ENCODE results near the gene CSNK1G3. TPM values are rescaled to one million over a fixed set of nuclear protein-coding genes. Genes with fewer than 3 reads are reported as not detected.
"Not testable (repeated sequence)": the region's sequence is repeated elsewhere in the genome, so short reads cannot be mapped to it uniquely, and the experiment has no call there.

Gene CSNK1G3
- total RNA-seq, 2 donors from 2014 or later, result 56.2 to 58.5 TPM

DNA sequence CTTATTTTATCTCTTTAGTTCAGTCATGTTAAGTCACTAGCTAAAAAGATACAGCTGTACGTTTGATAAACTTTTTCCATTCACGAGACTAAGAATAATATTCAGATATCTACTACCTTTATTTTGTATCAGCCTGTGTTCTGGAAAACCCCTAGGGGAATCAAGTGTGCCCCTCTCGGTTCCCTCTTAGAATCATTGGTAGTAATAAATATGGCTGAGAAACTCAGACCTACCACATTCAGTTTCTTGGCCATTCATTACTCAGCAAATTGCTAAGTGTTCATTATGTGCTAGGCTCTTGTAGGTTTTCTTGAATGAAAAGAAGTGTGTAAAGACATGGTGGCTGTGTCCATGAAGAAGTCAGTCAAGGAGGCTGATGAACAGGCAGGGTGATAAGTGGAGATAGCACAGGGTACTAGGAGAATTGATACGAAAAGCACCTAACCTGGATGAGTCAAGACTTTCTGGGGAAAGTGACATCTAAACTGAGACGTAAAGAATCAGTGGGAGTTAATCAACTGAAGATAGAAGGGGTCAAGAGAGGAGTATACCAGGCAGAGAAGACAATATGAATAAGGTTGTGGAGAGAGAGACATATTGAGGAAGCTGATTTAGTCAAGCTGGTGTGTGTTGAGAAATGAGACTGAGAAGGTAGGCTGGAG lies 86.2 kb downstream of the CSNK1G3 start:
- Mint-ChIP-seq H3K9me3 (no peaks in the 10 kb centered on the region), H3K27ac (no peak overlapping the region), H3K4me1 (ENCODE audit: low read depth) (peaks cover 8% of the 10 kb centered on the region), H3K4me3 (no peak overlapping the region), H3K36me3 (ENCODE audit: insufficient read depth in 2 of 2) (peaks cover 2 to 5% of the 10 kb centered on the region in 2 donors), H3K27me3 (ENCODE audit: low read depth) (no peaks in the 10 kb centered on the region)
- DNase-seq, result no peak
- ATAC-seq (replicated peaks in 1 of 2), result peak; percentile 27 to 56

DNA sequence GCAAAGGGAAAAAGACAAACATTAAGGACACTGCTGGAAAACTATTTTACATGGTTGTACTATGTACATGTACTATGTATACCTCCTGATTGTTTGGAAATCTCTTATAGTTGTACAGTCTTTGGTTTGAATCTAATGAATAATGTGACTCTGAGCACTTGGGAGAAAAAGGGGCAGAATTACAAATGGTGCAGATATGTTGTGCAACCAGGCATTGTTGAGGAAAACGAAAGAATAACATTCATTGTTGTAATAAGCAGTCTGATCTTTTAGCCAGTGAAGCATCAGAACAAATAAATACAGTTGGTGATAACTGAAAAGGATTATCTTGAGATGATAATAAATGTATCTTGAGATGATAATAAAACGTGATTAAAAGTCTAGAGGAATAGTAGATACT lies 87.2 kb downstream of the CSNK1G3 start:
- ATAC-seq (replicated peaks in 1 of 2), result no peak
- Mint-ChIP-seq H3K9me3 (no peaks in the 10 kb centered on the region), H3K4me1 (ENCODE audit: low read depth) (peaks cover 8% of the 10 kb centered on the region), H3K27ac (no peak overlapping the region), H3K27me3 (ENCODE audit: low read depth) (no peaks in the 10 kb centered on the region), H3K36me3 (ENCODE audit: insufficient read depth in 2 of 2) (peaks cover 2 to 5% of the 10 kb centered on the region in 2 donors), H3K4me3 (no peak overlapping the region)
- no peak for DNase-seq

DNA sequence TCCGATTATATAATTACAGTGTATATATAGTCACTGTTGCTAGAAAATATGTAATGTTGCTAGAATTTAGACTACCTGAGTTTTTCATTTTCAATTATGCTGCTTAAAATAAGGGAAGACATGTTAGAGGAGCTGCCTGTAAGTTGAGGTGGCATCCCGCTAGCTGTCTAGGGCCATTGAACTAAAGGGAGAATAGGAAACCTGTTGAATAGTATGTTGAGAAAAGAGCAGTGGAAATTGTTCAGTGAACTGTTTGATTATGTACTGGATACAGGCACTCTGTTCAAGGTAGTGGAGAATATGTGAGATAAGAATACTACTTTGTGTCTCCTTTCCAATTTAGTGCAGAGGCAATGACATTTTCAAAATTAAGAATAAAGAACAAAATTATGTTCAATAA lies 89.6 kb downstream of the CSNK1G3 start:
- H3K27ac Mint-ChIP-seq, result no peak overlapping the region
- H3K4me3 Mint-ChIP-seq, result no peak overlapping the region
- H3K4me1 Mint-ChIP-seq (ENCODE audit: low read depth), result peaks cover 8% of the 10 kb centered on the region
- H3K9me3 Mint-ChIP-seq, result no peaks in the 10 kb centered on the region
- ATAC-seq (replicated peaks in 1 of 2) (no peak), DNase-seq (no peak)
- H3K36me3 Mint-ChIP-seq (ENCODE audit: insufficient read depth in 2 of 2), result peaks cover 2 to 5% of the 10 kb centered on the region in 2 donors
- no peaks in the 10 kb centered on the region for H3K27me3 Mint-ChIP-seq (ENCODE audit: low read depth)

DNA sequence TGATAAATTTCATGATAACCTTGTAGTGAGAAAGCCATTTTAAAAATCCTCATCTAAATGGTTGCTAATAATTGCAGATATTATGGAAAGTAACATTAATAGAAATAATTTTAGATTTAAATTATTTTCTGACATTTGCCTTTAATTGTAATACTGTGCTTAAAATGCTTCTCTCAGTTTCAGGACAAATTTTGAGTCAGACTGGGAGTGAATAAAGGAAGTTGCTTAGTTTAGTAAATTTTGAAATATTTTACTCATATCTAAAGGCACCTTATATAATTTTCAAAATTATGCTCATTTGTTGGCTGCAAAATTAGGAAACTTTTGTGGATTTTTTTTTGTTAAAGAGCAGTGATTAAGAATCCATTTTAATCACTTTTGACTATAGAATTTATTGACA lies 93.8 kb downstream of the CSNK1G3 start:
- DNase-seq (no peak), ATAC-seq (replicated peaks in 1 of 2) (no peak)
- Mint-ChIP-seq H3K9me3 (no peaks in the 10 kb centered on the region), H3K36me3 (ENCODE audit: insufficient read depth in 2 of 2) (peaks cover 0 to 4% of the 10 kb centered on the region in 2 donors), H3K27me3 (ENCODE audit: low read depth) (no peaks in the 10 kb centered on the region), H3K4me1 (ENCODE audit: low read depth) (peaks cover 12% of the 10 kb centered on the region), H3K4me3 (no peak overlapping the region), H3K27ac (no peak overlapping the region)

DNA sequence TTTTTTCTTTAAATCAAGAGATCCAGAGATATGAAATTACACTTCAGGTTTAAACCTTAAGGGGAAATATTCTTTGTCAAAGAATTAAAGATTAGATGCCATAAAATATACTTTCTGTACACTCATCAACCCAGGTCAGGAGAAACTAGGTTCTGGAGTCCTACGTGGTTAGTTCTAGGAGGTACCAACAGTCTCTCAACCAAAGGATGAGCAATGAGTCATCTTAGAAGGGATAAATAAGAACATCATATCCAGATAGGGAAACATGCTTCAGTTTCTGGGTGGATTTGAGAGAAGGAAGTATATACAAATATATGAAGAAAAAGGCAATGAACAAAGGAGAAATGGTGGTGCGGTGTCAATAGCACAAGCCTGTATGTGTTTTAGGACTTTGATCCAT lies 98.2 kb downstream of the CSNK1G3 start:
- peak; percentile 25 to 49 for ATAC-seq (replicated peaks in 1 of 2)
- Mint-ChIP-seq H3K9me3 (no peaks in the 10 kb centered on the region), H3K4me3 (no peak overlapping the region), H3K27ac (peak overlapping the region; percentile 34), H3K27me3 (ENCODE audit: low read depth) (no peaks in the 10 kb centered on the region), H3K36me3 (ENCODE audit: insufficient read depth in 2 of 2) (peaks cover 0 to 5% of the 10 kb centered on the region in 2 donors), H3K4me1 (ENCODE audit: low read depth) (peaks cover 12% of the 10 kb centered on the region)
- DNase-seq, result no peak

DNA sequence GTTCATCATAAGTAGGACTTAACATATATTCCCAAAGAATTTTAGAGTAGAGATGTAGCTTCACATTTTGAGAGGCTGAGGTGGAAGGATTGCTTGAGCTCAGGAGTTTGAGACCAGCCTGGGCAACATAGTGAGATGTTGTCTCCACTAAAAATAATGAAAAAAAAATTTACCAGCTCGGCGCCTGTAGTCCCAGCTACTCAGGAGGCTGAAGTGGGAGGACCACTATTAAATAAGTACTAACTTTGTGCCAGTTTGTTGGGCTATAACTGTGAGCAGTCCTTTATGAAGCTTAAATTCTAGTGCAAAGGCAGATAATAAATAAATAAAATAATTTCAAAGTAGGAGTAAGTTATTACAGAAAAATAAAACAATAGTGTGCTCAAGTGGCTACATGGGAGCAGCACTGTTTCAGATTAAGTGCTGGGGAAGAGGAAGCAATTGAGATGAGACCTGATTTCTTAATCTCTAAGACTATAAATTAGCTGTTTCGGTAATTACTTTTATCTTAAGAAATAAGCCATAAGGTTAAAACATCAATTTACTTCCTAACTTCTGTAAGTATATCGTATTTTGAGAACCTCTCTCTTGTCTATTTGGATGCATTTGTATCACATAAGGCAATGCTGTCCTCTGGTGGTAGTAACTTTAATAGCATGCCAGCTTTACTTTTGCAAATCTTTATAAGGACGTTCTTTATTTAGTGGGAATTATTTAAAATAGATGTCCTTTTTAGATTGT lies 98.9 kb downstream of the CSNK1G3 start:
- Mint-ChIP-seq H3K36me3 (ENCODE audit: insufficient read depth in 2 of 2) (peaks cover 0 to 7% of the 10 kb centered on the region in 2 donors), H3K27me3 (ENCODE audit: low read depth) (no peaks in the 10 kb centered on the region), H3K4me3 (no peak overlapping the region), H3K4me1 (ENCODE audit: low read depth) (peaks cover 12% of the 10 kb centered on the region), H3K27ac (peak overlapping the region; percentile 34), H3K9me3 (no peaks in the 10 kb centered on the region)
- DNase-seq, result peak; percentile 17 to 32
- ATAC-seq (replicated peaks in 1 of 2), result peak; percentile 58 to 62

DNA sequence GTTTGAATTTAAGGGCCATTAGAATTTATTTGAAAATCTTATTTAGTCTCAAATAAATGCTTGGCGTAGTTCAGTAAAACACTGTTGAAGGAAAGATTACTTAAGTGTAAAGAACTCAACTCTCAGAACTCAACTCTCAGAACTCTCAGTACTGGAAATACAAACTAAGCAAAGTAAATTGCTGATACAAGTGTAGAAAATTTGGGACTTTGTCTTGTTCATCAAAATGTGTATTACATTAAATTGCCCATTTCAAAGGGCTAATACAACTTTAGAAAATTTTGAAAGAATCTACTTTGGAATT lies 99.4 kb downstream of the CSNK1G3 start:
- Mint-ChIP-seq H3K27ac (no peak overlapping the region), H3K4me1 (ENCODE audit: low read depth) (peaks cover 12% of the 10 kb centered on the region), H3K4me3 (no peak overlapping the region), H3K36me3 (ENCODE audit: insufficient read depth in 2 of 2) (peaks cover 0 to 7% of the 10 kb centered on the region in 2 donors), H3K27me3 (ENCODE audit: low read depth) (no peaks in the 10 kb centered on the region), H3K9me3 (no peaks in the 10 kb centered on the region)
- DNase-seq (no peak), ATAC-seq (replicated peaks in 1 of 2) (no peak)

DNA sequence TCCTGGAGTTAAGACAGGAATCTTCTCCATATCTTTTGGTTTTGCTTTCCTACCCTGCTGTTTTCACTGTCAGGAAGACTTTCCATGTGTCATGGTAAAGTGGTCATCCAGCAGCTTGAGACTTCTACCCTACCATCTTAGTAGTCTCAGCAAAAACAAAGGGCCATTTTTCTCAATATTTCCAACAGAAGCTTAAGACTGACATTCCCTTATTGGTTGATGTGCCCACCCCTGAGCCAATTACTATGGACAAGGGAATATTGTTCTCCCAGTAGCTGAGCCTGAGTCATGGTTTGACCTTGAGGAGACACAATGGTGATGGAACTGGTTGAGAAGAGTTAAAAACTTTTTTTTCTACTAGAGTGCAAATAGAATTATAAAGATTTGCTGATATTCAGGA lies 105.6 kb downstream of the CSNK1G3 start:
- no peak overlapping the region for H3K4me3 Mint-ChIP-seq
- no peaks in the 10 kb centered on the region for H3K4me1 Mint-ChIP-seq (ENCODE audit: low read depth)
- DNase-seq (no peak), ATAC-seq (replicated peaks in 1 of 2) (no peak)
- no peak overlapping the region for H3K27ac Mint-ChIP-seq
- no peaks in the 10 kb centered on the region for H3K9me3 Mint-ChIP-seq
- H3K27me3 Mint-ChIP-seq (ENCODE audit: low read depth), result no peaks in the 10 kb centered on the region
- H3K36me3 Mint-ChIP-seq (ENCODE audit: insufficient read depth in 2 of 2), result peaks cover 0 to 8% of the 10 kb centered on the region in 2 donors

DNA sequence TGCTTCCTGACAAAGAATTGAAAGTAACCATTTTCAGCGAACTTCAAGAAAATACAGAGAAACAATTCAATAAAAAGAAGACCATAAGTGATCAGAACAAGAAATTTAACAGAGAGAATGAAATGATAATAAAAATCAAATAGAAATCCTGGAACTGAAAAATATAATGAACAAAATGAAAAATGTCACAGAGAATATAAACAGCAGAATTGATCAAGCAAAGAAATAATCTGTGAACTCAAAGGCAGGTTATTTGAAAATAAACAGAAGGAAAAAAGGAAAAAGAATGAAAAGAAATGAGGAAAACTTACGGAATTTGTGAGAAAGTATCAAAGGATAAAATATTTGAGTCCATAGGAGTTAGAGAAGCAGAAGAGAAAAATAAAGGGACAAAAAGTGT lies 114.1 kb downstream of the CSNK1G3 start:
- peaks cover 17 to 21% of the 10 kb centered on the region in 2 donors for H3K9me3 Mint-ChIP-seq
- no peak for ATAC-seq (replicated peaks in 1 of 2)

DNA sequence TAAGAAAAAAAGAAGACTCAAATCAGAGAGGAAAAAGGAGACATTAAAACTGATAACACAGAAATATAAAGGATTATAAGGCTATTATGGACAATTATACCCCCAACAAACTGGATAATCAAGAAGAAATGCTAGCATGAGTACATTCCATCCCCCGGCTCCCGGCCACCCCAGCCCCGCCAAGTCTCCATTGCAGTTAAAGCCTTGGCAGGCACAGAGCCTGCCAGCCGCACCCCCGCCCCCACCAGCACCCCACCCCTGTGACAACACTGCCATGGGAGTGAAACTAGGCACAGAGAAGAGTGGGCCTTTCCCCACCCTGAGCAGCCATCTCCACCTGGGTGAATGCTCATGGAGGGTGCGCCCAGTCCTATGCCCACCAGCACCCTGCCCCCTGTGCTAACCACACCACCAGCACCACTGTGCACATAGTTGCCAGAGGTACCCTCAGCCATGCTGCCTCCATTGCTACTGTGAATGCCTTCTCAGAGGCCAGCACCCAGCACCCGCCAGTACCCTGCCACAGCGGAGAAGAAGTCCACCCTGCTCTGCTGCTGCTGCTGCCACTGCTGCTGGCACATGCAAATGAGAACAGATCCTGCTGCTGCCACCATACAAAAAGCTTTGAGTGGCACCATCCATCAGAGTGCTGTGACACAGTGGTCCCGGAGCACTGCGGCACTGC lies 117.0 kb downstream of the CSNK1G3 start:
- H3K27ac Mint-ChIP-seq, result peak overlapping the region; percentile 31
- peak; percentile 49 to 69 for ATAC-seq (replicated peaks in 1 of 2)
- no peak overlapping the region for H3K4me3 Mint-ChIP-seq
- peaks cover 21% of the 10 kb centered on the region for H3K27me3 Mint-ChIP-seq (ENCODE audit: low read depth)
- H3K36me3 Mint-ChIP-seq (ENCODE audit: insufficient read depth in 2 of 2), result peaks cover 12 to 19% of the 10 kb centered on the region in 2 donors
- H3K9me3 Mint-ChIP-seq, result peaks cover 16 to 27% of the 10 kb centered on the region in 2 donors
- H3K4me1 Mint-ChIP-seq (ENCODE audit: low read depth), result no peaks in the 10 kb centered on the region
- DNase-seq, result no peak

More for the DNA sequence above, 114.1 kb downstream of the CSNK1G3 start:
- peak overlapping the region; percentile 86 for H3K27ac Mint-ChIP-seq
- no peak for DNase-seq
- no peak overlapping the region for H3K4me3 Mint-ChIP-seq
- H3K36me3 Mint-ChIP-seq (ENCODE audit: insufficient read depth in 2 of 2), result peaks cover 12 to 19% of the 10 kb centered on the region in 2 donors
- peaks cover 10% of the 10 kb centered on the region for H3K27me3 Mint-ChIP-seq (ENCODE audit: low read depth)
- no peaks in the 10 kb centered on the region for H3K4me1 Mint-ChIP-seq (ENCODE audit: low read depth)

DNA sequence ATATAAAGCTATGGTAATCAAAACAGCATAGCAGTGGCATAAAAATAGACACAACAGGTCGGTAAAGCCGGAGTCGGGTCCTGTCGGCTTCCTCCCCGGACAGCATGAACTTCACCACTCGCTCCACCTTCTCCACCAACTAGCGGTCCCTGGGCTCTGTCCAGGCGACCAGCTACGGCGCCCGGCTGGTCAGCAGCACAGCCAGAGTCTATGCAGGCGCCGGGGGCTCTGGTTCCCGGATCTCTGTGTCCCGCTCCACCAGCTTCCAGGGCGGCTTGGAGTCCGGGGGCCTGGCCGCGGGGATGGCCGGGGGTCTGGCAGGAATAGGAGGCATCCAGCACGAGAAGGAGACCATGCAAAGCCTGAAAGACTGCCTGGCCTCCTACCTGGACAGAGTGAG lies 124.0 kb downstream of the CSNK1G3 start:
- ATAC-seq (replicated peaks in 1 of 2) (no peak), DNase-seq (no peak)
- Mint-ChIP-seq H3K4me3 (no peak overlapping the region), H3K36me3 (ENCODE audit: insufficient read depth in 2 of 2) (no peaks in the 10 kb centered on the region), H3K27me3 (ENCODE audit: low read depth) (peaks cover 16% of the 10 kb centered on the region), H3K9me3 (peaks cover 0 to 6% of the 10 kb centered on the region in 2 donors), H3K27ac (no peak overlapping the region), H3K4me1 (ENCODE audit: low read depth) (no peaks in the 10 kb centered on the region)

DNA sequence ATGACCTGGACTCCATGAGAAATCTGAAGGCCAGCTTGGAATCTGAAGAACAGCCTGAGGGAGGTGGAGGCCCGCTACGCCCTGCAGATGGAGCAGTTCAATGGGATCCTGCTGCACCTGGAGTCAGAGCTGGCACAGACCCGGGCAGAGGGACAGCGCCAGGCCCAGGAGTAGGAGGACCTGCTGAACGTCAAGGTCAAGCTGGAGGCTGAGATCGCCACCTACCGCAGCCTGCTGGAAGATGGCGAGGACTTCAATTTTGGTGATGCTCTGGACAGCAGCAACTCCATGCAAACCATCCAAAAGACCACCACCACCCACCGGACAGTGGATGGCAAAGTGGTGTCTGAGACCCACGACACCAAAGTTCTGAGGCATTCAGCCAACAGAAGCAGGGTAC lies 125.1 kb downstream of the CSNK1G3 start:
- not testable (repeated sequence) for H3K4me3 Mint-ChIP-seq; H3K4me1 Mint-ChIP-seq (ENCODE audit: low read depth); ATAC-seq (replicated peaks in 1 of 2); H3K9me3 Mint-ChIP-seq; H3K36me3 Mint-ChIP-seq (ENCODE audit: insufficient read depth in 2 of 2); H3K27ac Mint-ChIP-seq; DNase-seq
- H3K27me3 Mint-ChIP-seq (ENCODE audit: low read depth), result peaks cover 12% of the 10 kb centered on the region

DNA sequence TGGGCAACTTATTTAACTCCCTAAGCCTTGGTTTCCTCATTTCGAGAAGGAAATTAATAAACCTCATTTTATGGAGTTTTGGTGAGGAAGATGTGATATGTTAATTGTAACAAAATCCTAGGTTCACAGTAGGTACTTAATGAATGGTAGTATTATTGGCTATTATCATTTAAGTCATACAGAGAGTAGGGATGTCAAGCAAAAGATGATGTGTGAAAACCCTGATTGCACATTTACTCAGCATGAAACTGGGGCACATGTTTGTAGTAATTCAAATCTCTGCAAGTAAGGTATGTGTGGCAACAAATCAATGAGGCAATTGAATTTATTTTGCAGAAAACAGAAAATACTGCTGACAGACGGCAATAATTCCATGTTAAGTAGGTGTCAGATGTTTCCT lies 127.3 kb downstream of the CSNK1G3 start:
- Mint-ChIP-seq H3K4me1 (ENCODE audit: low read depth) (no peaks in the 10 kb centered on the region), H3K9me3 (no peaks in the 10 kb centered on the region), H3K27ac (no peak overlapping the region), H3K27me3 (ENCODE audit: low read depth) (peaks cover 13% of the 10 kb centered on the region), H3K36me3 (ENCODE audit: insufficient read depth in 2 of 2) (no peaks in the 10 kb centered on the region), H3K4me3 (no peak overlapping the region)
- DNase-seq (no peak), ATAC-seq (replicated peaks in 1 of 2) (no peak)
